HG02973 (cell line): ENCODE results near the gene ATXN7.

ENCODE experiments used
- ATAC-seq: cut with Tn5 transposase; IDR thresholded peaks from one replicate; pipeline ENCODE4 v1.9.1; 2021; ENCODE audit warnings: moderate library complexity; ENCODE audit not compliant: unreplicated experiment

Gene ATXN7

GRCh38 chr3:63932509-63933212 lies 69.0 kb downstream of the ATXN7 start:
- no peak for ATAC-seq

- ATAC-seq = peak; percentile 60
These were observed 69.8 kb downstream of the ATXN7 start for GRCh38 chr3:63933459-63933858.

GRCh38 chr3:63934041-63934866 lies 70.6 kb downstream of the ATXN7 start:
- no peak for ATAC-seq

- ATAC-seq = no peak
These were observed 73.3 kb downstream of the ATXN7 start for GRCh38 chr3:63936925-63937324.

GRCh38 chr3:63937661-63938651 lies 74.3 kb downstream of the ATXN7 start:
- peak; percentile 66 for ATAC-seq

- ATAC-seq = no peak
These were observed 76.7 kb downstream of the ATXN7 start for GRCh38 chr3:63940389-63940757.

- ATAC-seq = no peak
These were observed 78.9 kb downstream of the ATXN7 start for GRCh38 chr3:63942528-63942927.

GRCh38 chr3:63943678-63944077 lies 80.0 kb downstream of the ATXN7 start:
- no peak for ATAC-seq

GRCh38 chr3:63945558-63946096 lies 82.0 kb downstream of the ATXN7 start:
- no peak for ATAC-seq

GRCh38 chr3:63946753-63947152 lies 83.1 kb downstream of the ATXN7 start:
- ATAC-seq = no peak

- no peak for ATAC-seq
These were observed 83.9 kb downstream of the ATXN7 start for GRCh38 chr3:63947594-63947993.

- no peak for ATAC-seq
These were observed 85.3 kb downstream of the ATXN7 start for GRCh38 chr3:63949005-63949404.

- ATAC-seq = no peak
These were observed 87.0 kb downstream of the ATXN7 start for GRCh38 chr3:63950698-63951097.

- peak; percentile 64 for ATAC-seq
These were observed 88.0 kb downstream of the ATXN7 start for GRCh38 chr3:63951492-63952247.

- ATAC-seq = no peak
These were observed 88.6 kb downstream of the ATXN7 start for GRCh38 chr3:63952248-63952594.

GRCh38 chr3:63954182-63954581 lies 90.5 kb downstream of the ATXN7 start:
- no peak for ATAC-seq

GRCh38 chr3:63955036-63955650 lies 91.5 kb downstream of the ATXN7 start:
- no peak for ATAC-seq

- ATAC-seq = no peak
These were observed 92.3 kb downstream of the ATXN7 start for GRCh38 chr3:63955830-63956545.

- no peak for ATAC-seq
These were observed 95.5 kb downstream of the ATXN7 start for GRCh38 chr3:63959146-63959545.
